ENCODE data around the gene ST7.

DNA sequence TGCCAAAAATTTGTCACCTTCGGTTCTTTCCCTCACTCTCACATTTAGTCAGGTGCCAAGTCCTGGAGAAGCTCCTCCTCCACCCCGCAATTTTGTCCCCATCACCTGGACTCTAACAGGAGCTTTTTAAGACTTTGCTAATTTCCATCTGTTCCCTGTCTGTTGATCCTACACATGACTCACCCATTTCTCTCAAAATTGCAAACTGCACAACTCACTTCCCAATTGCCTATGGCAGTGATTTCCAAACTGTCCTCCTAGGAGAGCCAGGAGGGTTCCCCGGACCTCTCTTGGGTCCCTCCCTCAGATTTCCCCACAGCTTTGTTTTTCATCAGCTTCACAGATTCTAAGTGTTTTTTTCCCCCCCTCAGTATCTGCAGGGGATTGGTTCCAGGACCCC, 249.2 kb downstream of the ST7 start:
- TF ChIP-seq, protein P1, sequence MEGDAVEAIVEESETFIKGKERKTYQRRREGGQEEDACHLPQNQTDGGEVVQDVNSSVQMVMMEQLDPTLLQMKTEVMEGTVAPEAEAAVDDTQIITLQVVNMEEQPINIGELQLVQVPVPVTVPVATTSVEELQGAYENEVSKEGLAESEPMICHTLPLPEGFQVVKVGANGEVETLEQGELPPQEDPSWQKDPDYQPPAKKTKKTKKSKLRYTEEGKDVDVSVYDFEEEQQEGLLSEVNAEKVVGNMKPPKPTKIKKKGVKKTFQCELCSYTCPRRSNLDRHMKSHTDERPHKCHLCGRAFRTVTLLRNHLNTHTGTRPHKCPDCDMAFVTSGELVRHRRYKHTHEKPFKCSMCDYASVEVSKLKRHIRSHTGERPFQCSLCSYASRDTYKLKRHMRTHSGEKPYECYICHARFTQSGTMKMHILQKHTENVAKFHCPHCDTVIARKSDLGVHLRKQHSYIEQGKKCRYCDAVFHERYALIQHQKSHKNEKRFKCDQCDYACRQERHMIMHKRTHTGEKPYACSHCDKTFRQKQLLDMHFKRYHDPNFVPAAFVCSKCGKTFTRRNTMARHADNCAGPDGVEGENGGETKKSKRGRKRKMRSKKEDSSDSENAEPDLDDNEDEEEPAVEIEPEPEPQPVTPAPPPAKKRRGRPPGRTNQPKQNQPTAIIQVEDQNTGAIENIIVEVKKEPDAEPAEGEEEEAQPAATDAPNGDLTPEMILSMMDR (IDR thresholded peaks at IDR 0.05; ENCODE audit: insufficient read depth, low read depth, low read length) = no peak
- TF ChIP-seq EZH2 (IDR thresholded peaks at IDR 0.05; ENCODE audit: insufficient read depth, low read length) = no peak
